NCI-H1436 (cell line): ENCODE measurements around the gene HOXC4.
A peak's percentile ranks its signal among the peaks of the same experiment; 100 is the strongest.

Experiments
- DNase-seq: peaks from one replicate; lab custom pipeline; 2025; lab: John Stamatoyannopoulos, UW

HOXC4 gene

DNA sequence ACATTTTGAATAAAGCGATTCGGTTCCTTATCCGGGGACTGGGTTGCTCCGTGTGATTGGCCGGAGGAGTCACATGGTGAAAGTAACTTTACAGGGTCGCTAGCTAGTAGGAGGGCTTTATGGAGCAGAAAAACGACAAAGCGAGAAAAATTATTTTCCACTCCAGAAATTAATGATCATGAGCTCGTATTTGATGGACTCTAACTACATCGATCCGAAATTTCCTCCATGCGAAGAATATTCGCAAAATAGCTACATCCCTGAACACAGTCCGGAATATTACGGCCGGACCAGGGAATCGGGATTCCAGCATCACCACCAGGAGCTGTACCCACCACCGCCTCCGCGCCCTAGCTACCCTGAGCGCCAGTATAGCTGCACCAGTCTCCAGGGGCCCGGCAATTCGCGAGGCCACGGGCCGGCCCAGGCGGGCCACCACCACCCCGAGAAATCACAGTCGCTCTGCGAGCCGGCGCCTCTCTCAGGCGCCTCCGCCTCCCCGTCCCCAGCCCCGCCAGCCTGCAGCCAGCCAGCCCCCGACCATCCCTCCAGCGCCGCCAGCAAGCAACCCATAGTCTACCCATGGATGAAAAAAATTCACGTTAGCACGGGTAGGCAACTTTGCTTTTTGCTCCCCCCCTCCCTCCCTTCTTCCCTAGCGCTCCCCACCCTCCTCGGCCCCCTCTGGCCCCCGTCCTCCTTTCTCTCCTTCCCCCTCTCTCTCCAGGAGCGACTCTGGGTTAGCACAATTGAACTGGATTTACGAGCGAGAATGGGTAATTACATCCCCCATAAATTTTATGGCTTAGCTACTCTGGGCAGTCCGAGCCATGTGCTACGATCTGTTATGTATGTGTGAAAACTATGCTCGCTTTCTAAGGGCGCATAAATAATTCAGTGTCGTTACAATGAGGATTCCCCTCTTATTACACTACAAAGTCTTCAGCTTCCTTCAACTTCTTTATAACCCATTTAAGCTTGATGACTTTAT lies at the start of gene HOXC4:
HOXC4 (plus strand) TSS at position 85 of the 991 bp plus-strand sequence; CDS start at position 173, 88 bp downstream.
- DNase-seq: no peak

DNA sequence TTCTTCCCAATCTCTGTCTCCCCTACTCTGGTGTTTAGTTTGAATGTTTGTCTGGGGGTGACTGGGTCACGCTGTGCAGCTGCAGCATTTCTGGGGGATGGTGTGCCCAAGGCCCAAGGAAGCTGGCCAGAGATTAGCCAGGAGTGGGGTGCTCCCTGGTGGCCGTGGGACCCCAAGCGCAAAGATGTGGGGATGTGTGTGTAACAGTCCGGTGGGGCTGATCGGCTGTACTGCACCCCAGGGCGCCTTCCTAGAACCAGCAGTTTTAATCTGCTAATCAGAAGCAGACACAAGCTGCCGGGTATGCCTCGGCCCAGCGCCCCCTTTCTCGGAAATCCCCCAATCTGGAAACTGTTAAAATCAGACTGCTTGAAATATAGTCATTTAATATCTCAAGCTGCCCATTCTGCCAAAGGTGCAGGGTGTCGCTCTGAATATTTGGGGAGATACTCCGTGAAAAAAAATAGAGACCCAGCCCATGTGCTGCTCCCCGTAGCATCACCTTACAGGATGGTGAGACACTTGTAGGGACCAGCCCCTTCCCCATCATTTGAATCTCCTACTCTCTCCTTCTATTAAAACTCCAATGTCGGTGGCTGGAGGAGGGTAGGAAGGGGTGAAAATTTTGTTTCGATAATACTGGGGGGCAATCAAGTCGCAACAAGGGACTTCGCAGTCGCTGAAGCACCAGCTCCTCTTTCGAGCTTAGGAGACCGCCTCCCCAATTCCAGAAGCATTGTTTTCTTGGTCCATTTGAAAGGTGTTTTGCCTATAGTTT lies 49.4 kb upstream of the HOXC4 start:
- DNase-seq: no peak

DNA sequence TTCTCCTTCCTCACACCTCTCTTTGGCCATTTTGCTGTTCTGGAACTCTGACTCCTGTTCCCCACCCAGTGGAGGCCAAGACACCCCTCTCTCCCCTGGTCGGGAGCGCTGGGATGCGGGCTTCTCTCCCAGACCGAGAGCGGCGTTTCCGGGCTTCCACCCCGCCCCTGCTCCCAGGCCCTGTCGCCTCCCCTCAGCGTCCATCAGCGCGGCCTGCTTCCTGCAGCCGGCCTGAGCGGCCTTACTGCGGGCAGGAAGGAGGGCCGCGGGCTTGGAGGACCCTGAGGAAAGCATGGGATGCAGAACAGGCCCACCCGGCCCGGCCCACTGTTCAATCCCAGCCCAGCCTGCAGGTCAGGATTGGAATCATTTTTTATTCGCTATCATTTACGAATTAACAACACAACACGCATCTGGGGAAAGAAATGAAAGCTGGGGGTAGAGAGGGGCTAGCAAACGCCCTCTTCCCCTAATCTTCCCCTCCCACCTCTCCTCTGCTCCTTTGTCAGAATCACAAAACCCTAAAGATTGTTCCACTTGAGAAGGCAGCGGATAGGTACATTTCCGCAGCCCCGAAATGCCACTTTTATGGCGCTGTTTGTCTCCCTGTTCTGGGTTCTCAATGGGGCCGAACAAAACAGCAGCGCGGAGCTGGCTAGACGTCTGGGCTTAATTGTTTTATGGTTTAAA lies 48.6 kb upstream of the HOXC4 start:
- DNase-seq: no peak

DNA sequence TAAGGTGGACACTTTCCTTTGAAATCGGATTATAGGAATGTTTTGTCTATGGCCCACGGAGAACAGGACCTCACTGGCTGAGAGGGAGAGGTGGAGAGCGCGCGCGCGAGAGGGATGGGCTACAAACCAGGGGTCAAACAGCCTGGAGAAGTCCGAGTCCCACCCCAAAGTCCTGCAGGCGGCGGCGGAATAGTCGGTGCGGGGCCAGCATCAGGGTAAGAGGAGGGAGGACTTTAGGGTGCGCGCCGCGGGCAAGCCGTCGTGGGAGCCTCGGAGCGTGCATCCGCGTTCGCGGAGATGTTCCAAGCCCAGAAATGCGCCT lies 48.1 kb upstream of the HOXC4 start:
- no peak for DNase-seq

DNA sequence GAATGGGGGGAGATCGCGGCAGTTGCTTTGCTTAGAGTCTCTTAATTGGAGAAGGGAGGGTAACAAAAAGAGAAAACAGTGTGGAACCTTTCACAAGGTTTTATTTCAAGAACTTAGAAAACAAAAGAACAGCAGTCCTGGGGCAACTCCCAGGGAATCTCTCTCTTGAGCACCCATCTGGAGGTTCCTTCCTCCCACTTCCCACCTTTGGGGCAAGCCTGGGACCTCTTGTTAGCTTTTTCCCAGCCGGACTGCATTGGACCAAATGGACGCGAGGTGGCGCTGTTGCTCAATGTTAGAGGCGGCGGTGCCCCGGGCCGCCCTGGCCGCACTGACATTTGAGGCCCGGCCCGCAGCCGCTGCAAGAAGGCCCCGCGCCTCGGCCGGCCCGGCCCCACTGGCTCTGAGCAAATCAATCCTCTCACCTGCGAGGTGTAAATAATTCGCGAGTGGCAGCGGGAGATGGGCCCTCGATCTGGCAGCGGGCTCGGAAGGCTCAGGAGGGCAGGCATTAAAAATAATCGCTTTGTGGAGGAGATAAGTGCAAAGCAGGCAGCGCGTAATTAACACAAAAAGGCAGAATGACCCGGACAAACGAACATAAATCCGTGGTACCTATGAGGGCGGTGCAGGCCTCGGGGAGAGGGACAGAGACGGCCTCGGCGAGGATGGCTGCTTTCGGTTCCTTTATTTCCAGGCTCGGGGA lies 47.6 kb upstream of the HOXC4 start:
- DNase-seq: peak; percentile 64

DNA sequence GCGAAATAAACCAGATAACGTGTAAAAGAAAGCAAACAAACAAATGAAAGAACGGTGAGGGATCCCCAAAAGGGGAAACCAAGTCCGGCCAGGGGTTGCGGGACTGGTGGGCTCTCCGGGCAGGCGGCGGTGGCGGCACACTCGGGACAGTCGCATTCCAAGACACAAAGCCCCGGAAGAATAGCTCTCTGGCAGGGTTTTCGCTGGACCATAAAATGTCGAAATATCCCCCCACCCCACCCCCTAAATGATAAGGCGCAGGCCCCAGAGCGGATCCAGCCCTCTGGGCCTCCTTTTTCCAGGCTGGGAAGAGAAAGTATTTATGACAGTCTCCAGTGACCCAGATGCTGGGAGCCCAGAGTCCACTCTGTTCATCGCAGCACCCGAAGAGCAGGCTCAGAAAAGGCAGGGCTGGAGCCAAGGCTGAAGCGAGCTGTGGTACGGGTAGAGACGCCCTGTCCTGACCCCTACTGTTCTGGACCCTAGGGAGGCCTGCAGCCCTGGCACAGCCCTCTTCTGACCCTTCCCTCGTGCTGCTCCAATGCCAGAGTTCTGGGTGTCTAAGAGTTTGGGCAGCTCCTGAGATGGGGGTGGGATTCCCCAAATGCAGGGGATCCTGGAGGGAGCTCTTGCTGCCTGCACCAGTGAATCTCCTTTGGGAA lies 46.9 kb upstream of the HOXC4 start:
- no peak for DNase-seq

DNA sequence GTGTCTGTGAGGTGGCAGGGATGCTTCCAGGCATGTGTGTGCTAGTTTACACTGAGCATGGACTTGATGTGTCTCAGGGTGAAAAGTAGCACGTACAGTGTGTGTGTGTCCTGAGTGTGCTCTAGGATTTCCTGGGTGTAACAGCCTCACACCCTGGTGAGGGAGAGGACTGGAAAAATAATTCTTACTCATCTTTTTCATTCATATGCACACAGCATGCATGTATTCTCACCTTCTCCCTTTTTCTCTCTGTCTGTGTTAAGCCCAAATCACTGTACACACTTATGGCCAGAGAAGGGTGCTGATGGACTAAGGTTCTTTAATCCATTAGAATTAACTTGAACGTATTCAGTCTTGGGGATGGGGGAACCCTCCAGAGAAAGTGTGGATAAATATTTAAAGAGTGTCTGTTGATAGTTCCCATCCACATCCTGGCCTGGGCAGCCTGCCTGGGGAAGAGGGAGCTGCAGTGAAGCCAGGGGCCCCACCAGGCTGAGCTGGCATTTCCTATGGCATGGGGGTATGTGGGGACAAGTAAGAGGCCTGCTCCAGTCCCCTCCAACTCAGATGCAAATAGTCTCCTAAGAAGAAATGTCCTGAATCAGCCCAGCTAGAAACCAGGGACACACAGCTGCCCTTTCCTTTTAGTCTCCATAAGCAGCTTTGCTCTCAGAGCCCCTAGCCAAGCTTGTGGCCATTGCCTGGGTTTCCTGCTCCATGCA lies 45.9 kb upstream of the HOXC4 start:
- DNase-seq: no peak

DNA sequence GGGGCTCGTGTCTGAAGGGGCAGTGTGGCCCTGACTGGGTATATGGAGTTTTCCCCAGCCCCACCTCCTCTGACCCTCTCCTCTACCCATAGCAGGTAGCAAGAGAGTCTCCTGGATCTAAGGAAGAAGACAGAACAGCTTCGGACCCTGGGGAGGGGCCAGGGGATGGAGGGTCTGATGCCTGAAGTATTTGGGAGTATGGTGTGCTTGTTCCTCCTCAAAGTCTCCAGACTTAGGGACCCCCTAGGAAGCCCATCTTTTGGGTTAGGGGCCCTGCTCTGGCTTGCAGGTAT lies 45.4 kb upstream of the HOXC4 start:
- DNase-seq: no peak

DNA sequence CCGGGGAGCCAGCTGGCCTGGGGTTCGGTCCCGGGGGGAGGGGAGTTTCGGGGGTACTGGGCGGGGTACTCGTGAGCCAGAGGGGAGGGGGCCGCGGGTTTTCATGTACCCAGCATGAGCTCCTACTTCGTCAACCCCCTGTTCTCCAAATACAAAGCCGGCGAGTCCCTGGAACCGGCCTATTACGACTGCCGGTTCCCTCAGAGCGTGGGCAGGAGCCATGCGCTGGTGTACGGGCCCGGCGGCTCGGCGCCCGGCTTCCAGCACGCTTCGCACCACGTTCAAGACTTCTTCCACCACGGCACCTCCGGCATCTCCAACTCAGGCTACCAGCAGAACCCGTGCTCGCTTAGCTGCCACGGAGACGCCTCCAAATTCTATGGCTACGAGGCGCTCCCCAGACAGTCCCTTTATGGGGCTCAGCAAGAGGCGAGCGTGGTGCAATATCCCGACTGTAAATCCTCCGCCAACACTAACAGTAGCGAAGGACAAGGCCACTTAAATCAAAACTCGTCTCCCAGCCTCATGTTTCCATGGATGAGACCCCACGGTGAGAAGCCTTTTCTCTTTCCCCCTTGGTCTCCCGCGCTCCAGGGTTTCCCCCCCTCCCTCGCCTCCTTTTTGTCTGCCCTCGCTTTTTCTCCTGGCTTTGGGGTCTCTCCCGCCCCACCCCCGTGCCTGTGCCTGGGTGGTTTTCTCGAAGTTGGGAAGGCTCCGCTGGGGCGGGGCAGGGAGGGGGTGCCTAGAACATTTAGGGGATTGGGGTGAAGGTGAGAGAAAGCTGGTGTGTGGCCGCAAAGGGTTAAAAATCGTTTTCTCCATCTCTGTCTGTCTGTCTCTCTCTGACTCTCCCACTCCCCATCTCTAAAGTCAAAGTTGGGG lies 44.2 kb upstream of the HOXC4 start:
- no peak for DNase-seq

DNA sequence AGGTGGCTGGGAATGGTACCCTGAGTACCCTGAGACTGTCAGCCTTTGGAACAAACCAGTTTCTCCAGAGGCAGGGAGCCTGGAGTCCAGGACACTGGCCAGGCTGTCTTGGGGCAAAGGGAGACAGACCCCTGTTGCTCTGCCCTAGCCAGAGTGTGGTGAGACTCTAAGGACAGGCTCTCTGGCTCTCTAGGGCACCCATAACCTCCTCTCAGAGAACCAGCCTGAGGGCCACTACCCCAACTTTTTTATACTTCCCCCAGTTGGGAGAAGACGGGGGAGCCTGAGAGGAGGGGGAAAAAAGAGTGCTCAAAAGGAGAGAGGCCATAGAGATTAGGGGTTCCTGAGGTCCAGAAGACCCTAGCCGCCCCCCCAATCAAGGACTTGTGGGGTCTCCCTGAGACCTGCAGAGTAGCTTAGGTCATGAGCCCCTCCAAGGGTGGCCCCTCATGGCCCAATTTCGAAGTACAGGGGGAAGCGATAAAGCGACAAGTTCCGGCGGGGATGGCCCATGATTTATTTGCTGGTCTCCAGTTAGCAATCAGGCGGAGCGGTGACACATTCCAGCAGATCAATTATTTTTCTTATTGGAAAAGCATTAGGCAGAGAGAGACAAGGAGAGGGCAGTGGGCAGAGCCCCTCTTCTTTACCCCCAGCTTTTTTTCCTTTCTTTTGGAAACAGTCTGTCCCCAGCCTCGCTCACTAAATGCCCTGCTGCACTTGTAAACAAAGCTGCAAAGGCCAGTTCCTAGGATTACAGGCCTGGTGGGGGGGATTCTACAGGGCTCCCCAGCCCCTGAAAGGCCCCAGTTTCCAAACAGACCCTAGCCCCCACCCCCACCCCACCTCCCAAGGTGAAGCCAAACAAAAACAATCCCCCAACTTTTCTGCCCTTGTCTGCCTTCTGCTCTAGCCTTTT lies 43.3 kb upstream of the HOXC4 start:
- no peak for DNase-seq

DNA sequence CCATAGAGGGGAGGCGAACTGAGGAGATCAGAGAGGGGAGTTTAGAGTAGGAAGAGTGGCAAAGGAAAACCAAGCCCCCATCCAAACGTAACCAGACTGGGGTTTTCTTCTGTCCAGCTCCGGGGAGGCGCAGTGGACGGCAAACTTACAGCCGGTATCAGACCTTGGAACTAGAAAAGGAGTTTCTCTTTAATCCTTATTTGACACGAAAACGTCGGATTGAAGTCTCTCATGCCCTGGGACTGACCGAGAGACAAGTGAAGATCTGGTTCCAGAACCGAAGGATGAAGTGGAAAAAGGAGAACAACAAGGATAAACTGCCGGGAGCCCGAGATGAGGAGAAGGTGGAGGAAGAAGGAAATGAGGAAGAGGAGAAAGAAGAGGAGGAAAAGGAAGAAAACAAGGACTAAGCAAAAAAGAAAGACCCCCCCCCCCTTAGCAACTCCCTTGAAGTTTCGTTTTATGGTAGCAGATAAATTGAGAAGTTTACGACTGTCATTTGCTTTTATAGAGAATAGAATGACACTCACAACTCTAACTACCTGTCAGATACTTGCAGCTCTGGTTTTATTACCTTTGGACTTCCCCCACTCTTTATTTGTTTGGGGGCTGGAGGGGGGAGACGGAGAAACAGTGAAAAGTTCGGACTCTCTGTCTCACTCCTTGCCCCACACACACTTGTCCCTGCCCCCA lies 42.5 kb upstream of the HOXC4 start:
- no peak for DNase-seq

DNA sequence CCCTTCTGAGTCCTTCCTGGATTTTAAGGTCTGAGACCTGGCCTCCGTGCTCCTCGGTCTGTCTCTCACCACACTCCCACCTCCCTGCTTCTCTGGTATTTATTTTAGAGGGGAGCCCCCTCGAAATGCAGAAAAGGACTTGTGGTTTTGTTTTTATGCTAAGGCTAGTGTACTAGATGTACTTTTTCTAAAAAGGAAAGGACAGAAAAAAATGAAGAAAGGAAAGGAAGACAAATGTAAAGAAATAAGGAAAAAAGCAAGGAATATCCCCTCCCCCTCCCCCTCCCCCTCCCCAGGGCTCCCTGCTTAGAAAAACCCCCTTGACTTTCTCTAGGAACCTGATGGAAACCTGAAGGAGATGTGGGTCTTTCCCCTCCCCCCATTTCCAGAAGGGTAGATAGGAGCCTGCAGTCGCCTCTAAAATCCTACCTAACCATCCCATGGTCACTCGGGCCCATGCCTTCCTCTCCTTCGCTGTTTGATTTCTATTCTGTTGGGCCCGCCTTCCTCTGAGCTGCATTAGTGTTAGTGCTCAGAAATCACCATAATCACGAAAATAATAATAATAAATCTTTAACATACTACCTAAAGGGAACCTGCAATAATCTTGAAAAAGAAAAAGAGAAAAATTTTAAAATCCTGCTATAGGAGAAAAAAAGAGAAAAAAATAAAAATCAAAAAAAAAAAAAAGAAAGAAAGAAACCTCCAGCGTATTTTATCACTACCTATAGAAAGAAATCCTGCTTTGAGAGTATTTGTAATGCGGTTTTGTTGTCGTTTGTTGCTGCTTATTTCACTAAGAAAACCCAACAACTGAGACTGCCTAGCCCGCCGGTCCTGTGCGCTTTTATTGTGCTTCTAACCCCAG lies 41.7 kb upstream of the HOXC4 start:
- no peak for DNase-seq

DNA sequence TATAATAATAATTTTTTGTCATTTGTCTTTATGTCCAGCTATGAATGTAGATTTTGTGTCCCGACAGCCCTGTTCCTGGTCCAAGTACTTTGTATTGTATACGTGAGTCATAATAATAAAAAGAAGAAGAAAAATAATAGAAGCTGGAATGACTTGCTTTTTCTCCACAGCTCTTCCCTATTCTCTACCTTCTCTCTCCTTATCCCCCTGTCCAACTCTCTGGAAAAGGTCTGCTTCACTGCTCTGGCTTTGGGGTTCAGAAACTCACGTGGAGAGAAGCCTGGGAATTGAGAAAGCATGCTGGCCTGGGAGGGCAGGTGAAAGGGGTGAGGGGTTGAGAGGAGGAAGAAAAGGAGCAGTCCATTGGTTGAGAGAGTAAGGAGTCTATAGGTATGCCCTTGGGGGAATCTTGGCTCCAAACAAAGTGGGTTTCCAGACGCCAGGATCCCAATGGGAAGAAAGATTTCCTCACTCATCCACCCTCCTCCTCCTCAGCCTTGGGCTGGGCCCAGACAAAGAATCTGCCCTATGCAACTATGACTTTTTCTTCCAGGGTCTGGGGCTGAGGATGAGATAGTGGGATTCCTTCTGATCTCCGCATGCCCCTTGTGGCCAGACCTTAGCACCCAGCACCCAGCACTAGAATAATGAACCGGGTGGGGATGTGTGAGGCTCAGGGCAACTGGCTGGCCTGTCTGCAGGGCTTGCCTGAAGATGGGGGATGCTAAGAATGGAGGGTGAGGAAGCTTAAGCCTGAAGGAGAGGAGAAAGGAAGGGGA lies 40.8 kb upstream of the HOXC4 start:
- DNase-seq: no peak

DNA sequence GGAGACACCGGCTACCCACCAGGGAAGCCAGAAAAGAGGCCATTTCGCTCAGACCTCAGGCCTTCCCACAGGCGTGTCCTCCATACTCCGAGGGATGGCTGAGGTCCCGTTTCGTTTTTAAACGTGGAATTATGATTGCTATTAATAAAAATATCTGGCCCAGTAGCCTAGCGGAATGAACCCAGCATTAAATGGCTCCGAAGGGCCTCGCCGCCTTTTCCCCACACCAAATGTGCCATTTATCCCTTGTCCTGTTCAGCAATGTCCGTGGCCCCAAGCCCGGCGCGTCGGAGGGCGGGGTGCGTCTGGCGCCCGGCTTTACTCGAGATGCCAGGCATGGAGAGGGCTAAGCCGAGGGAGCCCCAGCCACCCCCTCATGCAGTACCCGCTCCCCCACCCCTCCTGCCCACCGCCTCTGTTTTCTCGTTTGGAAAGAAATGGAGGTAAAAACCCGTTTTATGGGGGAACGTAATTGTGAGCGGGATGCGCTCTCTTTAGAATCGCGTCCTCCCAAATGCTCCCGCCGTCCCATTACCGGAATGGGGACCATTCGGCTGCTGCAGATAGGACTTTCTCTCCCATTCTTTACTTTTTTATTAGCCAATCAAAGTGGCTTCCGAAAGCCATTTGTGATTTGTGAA lies 39.1 kb upstream of the HOXC4 start:
- no peak for DNase-seq

DNA sequence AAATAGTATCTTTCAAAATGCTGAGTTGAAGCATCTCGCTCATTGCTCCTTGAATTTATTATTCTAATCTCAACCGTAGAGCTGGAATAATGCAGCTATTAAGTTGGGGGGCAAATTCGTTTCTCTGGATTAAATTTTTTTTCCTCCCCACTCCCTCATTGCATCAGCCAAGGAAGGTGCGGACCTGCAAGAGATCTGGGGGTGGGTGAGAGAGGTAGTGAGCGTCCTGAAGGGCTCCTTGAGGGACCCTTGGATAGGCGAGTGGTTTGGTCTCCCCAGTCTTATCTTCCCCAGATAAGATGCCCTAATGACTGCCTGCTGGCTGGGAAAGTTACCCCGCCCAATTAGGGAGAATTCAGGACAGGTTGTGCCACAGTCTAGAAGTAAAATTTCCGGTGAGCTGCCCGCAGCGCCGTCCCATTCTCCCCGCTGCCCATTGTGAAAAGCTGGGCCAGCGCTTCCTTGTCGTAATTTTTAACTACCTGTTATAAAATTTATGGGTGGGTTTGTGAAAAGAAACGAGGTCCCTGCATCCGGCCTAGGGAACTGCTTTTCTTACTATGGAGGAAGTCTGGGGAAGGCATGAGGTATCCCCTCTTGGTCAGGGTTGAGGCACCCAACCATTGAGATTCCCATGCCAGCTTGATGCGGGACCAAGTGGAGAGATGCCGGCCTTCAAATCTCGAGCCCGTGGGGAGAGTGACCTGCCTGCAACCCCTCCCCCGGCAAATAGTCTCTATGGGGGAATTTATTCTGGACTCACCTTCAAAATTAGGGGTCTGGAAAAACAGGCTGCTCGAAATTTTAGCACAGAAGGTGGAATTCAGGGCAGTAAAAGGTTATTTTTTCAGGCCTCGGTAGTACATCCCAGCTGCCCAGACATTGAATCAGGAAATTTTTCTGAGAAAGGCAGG lies 38.4 kb upstream of the HOXC4 start:
- no peak for DNase-seq
